NCI-H460 (cell line): ENCODE results near the gene SCN1B. TPM values are rescaled to one million over a fixed set of nuclear protein-coding genes. Genes with fewer than 3 reads are reported as not detected.
A peak's percentile ranks its signal among the peaks of the same experiment; 100 is the strongest.
"Not testable (repeated sequence)": the region's sequence is repeated elsewhere in the genome, so short reads cannot be mapped to it uniquely, and the experiment has no call there.

Source experiments
- DNase-seq: peaks from one replicate; pipeline ENCODE4 v3.0.0-alpha.2; 2016; ENCODE audit warnings: low read depth; ENCODE audit errors: extremely low read depth
- polyA plus RNA-seq: library from polyadenylated mRNA; depleted of rRNA; stranded (reverse); fragments of >200 nt; gene quantifications from 2 replicates; pipeline ENCODE4 v1.2.3, GENCODE V29; 2014; cell fraction: nucleus; rRNA removed
- total RNA-seq: library from RNA; depleted of rRNA; stranded (reverse); fragments of >200 nt; shearing (Covaris generic); gene quantifications from 2 replicates; pipeline ENCODE4 v1.2.3, GENCODE V29; 2014; rRNA removed

Gene SCN1B
- total RNA-seq: 0.61 and 0.82 TPM in 2 replicates
- polyA plus RNA-seq: 1.2 and 3.3 TPM in 2 replicates

DNA sequence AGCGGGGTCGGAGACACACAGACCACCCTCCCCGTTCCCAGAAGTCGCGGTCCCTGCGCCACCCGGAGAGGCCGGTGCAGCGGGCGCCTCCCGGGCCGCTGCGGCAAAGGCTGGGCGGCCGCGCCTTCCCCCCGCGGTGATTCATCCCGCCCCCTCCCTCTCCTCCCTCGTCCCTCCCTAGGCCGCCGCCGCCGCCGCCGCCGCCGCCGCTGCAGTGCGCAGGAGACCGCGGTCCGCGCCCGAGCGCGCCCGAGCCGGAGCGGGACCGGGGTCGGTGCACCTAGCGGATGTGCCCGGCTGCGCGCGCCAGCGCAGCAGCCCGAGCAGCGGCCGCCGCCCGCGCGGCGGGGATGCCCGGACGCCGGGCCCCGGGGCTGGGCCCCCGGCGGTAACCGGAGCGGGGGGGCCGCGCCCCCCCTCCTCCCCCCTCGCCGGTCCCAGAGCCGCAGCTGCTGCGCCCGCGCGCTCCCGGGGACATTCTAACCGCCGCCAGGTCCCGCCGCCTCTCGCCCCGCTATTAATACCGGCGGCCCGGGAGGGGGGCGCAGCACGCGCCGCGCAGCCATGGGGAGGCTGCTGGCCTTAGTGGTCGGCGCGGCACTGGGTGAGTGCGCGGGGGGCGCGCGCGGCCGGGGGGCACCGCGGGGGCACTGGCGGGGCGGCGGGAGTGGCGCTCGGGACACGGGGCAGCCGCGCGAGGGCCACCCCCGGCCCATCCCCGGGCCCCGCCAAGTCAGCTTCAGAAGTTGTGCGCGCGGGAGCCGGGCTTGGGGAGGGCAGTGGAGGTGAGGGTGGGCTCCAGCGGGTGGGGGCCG is at the start of gene SCN1B:
Gene SCN1B (plus strand): TSS at position 214 of the 815 bp plus-strand sequence. CDS start 351 bp downstream, at position 565.
- peak; percentile 41 for DNase-seq

DNA sequence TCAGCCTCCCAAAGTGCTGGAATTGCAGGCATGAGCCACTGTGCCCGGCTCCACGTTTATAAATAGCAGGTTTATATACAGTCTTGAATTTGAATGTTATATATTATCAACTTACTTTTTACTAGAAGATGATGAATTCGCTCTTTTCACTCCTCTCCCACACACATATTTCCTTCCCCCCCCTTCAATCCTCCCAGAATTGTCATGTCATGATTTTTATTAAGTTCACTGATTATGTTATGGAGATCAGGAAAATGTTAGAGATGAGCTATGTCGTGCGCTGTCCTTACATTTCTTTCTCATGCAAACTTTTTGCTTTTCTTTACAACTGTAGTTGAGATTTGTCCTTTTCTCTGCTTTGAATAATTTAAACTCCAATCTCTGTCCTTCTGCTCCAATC is 48.0 kb upstream of the SCN1B start:
- no peak for DNase-seq

DNA sequence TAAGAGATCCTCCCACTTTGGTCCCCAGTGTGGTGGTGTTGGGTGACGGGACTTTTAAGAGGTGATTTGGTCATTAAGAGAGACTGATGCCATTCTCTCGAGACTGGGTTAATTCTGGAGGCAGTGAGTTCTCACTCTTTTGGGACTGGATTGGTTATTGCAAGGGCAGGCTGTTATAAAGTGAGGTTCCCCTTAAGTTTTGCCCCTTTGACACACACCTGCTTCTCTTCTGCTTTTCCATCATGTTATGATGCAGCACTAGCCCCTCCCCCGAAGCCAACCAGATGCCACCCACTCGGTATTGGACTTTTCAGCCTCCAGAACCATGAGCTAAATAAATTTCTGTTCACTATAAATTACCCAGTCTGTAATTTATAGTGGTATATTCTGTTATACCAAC is 46.5 kb upstream of the SCN1B start:
- no peak for DNase-seq

DNA sequence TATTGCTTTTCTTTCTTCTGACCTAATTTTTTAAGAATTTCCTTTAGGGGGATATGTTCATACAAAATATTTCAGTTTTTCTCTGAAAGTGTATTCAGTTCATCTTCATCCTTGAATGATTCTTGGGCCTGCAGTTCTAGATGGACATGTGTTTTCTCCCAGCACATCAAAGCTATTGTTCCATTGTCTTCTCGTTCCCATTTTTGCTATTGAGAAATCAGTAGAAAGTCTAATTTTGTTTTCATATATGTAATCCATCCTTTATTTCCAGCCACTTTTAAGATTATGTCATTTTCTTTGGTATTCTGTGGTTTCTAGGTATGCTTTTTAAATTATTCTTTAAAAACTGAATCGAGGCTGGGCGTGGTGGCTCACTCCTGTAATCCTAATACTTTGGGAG is 46.0 kb upstream of the SCN1B start:
- DNase-seq: no peak

DNA sequence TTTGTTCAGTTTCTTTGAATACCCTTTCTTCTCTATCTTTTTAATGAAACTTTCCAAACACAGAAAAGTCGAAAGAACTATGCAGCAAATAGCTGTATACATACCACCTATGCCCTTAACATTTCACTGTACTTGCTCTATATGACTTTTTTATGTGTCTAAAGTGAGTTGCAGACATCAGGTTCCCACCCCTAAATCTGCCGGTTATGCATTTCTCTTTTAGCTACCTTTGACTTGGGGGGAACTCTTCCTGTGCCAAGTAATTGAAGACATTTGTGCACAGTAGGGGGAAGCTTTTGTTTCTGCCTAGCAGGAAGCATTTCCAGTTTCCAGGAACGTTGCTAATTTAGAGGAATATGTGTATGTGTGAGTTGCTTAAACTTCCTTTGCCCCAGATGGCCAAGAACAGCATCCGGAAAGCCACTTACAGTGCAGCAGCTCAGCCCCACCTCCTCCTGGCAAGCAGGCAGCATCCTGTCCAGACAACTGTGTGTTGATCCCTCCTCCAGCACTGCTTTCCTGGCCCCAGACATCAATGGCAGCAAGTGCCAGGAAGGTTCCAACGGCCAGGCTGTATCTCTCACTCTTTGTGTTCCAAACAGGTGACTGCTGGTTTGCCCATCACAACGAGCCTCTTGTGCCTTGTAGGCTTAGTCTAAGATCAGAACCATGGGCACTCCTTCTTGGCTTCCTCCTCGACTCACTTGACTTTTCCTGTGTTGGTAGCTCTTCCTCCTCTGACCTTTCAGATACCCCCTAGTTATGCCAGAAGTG is 44.8 kb upstream of the SCN1B start:
- DNase-seq: no peak

DNA sequence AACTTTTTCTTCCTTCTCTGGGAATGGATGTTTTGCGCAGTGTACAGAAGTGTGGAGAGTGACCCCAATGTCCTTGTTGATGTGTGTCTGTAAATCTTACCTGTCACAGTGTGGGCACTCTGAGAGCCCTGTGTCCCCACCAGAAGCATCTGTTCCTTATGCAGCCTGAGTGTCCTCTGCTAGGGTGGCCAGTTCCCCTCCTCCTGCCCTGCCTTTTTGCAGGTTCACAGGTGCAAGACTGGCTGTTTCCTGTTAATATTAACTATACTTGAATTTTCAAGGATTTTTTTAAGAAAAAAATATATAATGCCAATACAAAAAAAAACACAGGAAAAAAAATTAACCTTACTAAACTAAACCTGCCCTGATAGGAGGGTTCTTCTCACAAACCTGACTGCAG is 42.2 kb upstream of the SCN1B start:
- DNase-seq: no peak

DNA sequence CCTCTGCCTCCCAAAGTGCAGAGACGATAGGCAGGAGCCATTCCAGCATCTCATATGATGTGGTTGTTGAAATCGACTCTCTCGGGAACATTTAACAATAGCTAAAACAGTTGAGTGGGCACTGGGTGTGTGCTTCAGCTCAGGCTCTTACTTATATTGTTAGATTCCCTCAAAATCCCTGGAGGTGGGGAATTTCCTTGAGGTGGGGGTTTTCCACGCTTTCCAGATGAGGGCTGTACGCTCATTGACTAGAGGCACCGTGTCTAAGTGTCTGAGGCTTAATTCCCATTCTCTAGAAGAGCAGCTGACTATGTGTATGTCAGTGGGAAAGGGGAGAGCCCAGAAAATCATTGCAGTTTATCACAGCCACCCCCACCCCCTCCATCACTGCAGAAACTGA is 41.0 kb upstream of the SCN1B start:
- DNase-seq: no peak

DNA sequence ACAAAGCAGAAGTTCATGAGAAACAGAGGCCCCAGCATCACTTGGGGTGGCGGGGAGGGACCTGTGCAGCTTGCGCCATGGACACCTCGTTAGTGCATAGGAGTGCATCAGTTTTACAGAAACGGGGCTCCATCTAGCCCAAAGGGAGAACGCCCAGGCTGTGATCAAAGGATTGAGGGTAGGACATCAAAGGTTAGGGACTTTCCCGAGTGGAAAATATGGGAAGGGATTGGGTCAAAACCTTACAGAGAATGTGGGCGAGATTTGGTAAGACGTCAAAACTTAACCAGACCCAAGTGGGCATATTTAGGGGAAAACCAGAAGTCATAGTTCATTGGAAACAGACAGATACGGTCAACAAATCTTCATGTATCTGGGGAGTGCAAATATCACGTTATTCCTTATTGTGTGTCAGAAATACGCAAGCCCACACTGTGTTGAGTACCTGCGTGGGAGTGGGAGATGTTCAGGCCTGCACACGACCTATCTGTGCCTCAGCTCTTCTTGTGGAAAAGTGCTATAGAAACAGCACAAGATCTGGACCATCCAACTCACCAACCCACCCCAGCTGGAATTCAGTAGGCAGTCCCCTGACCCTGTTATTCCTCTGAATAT is 39.6 kb upstream of the SCN1B start:
- no peak for DNase-seq

DNA sequence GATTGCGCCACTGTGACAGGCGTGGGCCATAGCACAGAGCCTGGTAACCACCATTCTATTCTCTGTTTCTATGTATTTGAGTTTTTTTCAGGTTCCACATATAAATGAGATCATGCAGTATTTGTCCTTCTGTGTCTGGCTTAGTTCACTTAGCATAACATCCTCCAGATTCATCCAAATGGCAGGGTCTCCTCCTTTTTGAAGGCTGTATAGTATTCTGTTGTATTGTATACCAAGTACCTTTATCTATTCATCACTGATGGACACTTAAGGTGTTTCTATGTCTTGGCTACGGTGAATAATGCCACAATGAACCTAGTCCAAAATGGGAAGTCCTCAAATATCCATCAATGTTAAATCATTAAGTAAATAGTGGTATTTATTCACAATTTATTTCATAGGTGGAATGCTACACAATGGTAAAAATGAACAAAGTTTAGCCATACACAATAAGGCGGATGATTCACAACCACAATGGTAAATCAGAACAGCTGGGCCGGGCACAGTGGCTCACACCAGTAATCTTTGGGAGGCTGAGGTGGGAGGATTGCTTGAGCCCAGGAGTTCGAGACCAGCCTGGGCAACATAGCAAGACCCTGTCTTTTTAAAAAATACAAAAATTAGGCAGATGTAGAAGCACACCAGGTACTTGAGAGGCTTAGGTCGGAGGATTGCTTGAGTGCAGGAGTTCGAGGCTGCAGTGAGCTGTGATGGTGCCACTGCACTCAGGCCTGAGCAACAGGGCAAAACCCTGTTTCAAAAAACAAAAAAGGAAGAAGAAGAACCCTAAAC is 38.5 kb upstream of the SCN1B start:
- DNase-seq: no peak

DNA sequence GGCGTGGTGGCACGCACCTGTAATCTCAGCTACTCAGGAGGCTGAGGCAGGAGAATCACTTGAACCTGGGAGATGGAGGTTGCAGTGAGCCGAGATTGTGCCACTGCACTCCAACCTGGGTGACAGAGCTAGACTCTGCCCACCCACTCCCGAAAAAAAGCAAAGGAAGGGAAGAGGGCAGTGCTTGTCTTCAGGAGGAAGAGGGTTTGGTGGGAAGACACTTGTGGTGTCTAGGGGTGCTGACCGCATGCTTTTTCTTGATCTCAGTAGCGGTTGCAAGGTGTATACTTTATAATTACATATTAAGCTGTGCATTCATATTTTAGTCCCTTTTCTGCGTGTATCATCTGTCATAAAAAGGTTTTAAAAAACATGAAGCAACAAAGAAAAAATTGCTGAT is 37.7 kb upstream of the SCN1B start:
- not testable (repeated sequence) for DNase-seq

DNA sequence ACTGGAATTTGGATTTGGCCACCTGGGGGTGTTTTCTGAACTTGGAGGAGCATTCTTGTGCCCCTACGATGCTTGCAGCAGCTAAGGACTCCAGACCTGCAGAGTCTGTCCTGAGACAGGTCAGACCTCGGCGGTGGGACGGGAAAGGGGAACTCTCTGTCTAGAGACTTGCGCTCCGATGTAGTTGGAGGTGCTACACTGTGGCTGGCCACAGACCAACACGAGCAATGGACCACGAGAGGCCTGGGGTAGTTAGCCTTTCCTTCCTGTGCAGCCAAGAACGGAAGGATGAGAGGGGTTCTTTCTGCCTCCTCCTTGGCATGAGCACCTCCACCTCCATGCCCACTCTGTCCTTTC is 36.0 kb upstream of the SCN1B start:
- no peak for DNase-seq

DNA sequence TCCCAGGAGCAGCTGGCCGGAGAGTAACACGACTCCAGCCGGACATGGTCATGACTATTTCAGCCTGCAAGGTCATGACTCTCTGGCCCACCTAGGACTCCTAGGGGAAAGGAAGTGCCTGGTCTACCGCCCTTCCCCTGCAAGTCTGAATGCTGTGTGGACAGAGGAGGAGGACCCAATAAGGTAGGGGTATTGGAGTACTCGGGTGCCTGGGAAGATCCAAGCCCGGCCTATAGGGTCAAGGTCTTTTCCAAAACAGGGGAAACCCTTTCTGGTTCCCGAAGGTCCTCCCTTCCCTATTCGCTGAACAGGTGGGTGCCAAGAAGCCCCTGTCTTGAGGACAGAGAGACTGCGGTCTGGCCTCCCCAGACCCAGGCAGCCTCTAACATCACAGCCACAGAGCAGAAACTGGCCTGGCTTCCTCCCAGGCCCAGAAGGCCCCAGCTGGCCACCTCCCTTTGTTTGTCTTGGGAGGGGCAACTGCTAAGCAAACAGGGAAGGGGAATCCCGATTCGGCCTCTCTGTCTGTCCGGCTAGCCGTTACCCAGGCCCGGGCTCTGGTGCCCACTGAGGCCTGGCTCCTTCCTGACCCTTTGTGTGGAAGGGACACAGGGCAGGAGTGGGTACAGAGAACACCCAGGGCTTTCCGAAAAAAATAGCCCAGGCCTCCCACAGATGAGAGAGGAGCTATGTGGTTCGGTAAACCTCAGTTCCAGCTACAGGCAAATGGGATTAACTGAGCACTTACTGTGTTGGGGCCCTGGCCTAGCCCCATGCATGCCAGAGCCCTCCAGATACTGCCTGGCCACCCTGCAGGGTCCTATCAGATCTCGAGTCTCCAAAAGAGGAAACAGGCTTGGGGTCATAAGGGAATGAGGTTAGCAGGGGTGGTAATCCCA is 35.4 kb upstream of the SCN1B start:
- peak; percentile 60 for DNase-seq

DNA sequence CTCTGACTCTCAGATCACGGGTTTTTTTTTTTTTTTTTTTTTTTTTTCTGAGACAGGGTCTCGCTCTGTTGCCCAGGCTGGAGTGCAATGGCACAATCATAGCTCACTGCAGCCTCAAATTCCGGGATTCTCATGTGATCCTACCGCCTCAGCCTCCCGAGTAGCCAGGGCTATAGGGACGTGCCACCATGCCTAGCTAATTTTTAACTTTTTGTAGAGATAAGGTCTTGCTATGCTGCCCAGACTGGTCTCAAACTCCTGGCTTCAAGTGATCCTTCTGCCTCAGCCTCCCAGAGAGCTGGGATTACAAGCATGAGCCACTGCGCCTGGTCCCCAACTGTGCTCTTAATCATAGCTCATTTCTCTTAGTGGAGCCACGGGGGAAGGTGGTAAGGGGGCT is 34.7 kb upstream of the SCN1B start:
- DNase-seq: no peak

DNA sequence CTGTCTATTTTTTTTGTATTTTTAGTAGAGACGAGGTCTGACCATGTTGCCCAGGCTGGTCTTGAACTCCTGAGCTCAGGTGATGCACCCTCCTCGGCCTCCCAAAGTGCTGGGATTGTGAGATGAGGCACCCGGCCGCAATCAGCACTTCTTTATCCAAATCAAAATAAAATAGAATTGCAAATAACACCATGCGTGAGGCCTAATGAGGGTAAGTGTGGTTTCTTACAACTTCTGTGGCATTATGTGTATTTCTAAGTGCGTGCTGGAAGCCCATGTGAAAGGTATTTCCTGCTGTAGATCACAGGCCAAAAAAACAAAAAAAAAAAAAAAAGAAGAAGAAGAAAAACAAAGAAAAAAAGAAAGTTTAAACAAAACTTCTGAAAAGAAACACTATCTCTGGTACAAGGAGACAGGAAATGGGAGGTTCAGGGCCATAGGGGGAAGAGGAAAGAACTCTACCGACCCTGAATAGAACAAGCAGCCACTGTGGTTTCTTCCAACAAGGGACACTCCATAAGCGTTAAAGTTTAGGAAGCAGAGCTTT is 33.1 kb upstream of the SCN1B start:
- no peak for DNase-seq

DNA sequence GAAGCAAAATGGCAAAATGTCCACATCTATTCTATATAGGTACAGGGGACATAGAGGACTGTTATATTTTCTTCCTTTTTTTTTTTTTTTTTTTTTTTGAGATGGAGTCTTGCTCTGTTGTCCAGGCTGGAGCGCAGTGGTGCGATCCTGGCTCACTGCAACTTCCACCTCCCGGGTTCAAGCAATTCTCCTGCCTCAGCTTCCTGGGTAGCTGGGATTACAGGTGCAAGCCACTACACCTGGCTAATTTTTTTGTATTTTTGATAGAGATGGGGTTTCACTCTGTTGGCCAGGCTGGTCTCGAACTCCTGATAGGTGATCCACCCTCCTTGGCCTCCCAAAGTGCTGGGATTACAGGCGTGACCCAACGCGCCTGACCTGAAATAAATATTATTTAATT is 32.0 kb upstream of the SCN1B start:
- DNase-seq: not testable (repeated sequence)

DNA sequence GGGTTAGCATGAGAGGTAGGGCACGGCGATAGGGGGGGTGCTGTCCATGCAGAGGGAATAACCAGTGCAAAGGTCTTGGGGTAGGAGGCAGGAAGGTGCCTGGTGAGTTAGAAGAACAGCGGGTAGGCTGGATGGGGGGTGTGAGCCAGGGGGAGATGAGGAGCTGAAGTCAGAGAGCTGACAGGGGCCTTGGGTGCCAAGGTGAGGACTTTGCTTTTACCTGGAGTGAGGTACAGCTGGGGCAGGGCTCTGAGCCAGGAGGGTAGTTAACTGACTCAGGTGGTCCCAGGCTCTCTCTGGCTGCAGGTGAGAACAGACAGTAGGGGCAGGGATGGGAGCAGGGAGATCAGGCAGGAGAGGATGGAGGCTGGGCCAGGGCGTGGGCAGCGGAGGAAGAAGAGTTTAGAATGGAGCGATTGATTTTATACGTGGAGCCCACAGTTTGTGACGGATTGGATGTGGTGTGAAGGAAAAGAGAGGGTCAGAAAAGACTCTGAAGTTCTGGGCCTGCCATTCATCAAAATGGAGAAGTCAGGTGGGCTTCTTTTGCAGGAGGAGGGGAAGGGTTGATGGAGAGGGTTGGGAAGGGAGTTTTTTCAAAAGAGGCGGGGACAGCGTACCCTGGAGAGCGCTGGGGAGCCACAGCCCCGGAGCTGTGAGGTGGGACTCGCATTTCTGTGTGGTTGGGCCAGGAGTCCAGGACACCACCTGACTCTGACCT is 31.3 kb upstream of the SCN1B start:
- no peak for DNase-seq

DNA sequence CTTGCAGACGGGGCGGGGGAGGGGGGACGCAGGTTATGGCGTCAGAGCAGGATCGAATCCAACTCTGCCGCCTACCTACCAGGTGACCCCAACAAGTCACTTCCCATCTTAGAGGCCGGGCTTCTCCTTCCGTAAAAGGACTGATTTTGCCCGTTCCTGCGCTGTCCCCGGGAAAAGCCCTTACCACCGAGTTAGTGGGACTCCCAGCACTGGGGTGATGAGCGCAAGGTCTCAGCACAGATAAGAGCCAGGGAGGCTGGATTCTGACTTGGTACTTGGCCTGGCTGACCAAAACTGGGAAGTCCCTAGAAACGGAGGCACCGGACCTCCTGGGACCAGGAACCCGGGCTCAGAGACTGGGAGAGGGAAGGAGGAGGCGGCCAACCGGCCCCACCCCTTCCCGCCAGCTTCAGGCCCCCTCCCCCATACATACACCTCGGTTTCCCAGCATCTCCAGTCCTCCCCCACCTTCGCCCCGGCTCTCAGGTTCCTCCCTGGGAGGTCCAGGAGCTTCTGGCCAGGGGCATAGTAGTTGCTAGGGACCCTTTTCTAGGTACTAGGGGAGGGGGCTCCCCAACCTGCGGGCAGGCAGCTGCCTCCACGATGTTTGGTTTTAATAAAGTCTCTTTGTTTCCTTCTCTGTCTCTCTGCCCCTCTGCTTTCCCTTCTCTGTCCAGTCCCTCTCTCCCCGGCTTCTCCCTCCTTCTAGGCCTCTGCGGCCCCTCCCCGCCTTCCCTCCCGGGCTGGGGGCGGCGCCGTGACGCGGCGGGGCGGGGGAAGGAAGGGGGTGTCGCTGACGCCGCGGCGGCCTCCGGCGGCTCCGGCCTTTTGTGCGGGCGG is 30.6 kb upstream of the SCN1B start, which contains the start of gene GRAMD1A:
Gene GRAMD1A (plus strand): TSS at position 826 of the 840 bp plus-strand sequence. CDS start 156 bp downstream, outside the sequence.
- peak; percentile 65 for DNase-seq

DNA sequence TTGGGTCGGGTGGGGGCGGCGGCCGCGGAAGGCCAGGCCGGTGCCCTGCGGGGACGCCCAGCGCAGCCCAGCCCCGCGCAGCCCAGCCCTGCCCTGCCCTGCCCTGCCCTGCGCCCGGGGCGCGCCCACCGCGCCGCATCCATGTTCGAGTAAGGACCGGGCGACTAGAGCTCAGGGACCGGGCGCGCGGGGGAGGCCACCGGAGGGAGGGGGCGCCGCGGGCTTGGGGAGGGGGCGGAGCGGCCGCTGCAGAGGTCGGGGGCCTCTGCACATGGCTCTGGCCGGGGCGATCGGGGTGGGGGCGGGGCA is 30.0 kb upstream of the SCN1B start:
- no peak for DNase-seq
